Measurements from ENCODE around the gene PPP6R1. TPM values are rescaled to one million over a fixed set of nuclear protein-coding genes. Genes with fewer than 3 reads are reported as not detected.
"Not testable (repeated sequence)": the region's sequence is repeated elsewhere in the genome, so short reads cannot be mapped to it uniquely, and the experiment has no call there.

Gene PPP6R1
- total RNA-seq, 1 donor, result 41.5 TPM

- TF ChIP-seq CTCF (IDR thresholded peaks at IDR 0.05; ENCODE audit: insufficient read depth, low read length), result no peak
- H3K4me3 ChIP-seq (ENCODE audit: low read depth, low read length), result no peak overlapping the region
- DNase-seq (ENCODE audit: low read depth), result no peak
Measured at GRCh38 chr19:55228015-55228391, 30.8 kb downstream of the PPP6R1 start.

- no peak overlapping the region for H3K4me3 ChIP-seq (ENCODE audit: low read depth, low read length)
- no peak for TF ChIP-seq CTCF (IDR thresholded peaks at IDR 0.05; ENCODE audit: insufficient read depth, low read length)
- DNase-seq (ENCODE audit: low read depth), result no peak
Measured at GRCh38 chr19:55227241-55228014, 31.4 kb downstream of the PPP6R1 start.

GRCh38 chr19:55226788-55227187 lies 32.0 kb downstream of the PPP6R1 start:
- DNase-seq (ENCODE audit: low read depth), result no peak
- TF ChIP-seq CTCF (IDR thresholded peaks at IDR 0.05; ENCODE audit: insufficient read depth, low read length), result no peak
- no peak overlapping the region for H3K4me3 ChIP-seq (ENCODE audit: low read depth, low read length)

- TF ChIP-seq CTCF (IDR thresholded peaks at IDR 0.05; ENCODE audit: insufficient read depth, low read length), result no peak
- DNase-seq (ENCODE audit: low read depth), result no peak
Measured at GRCh38 chr19:55226273-55226672, 32.5 kb downstream of the PPP6R1 start.

GRCh38 chr19:55225415-55225958 lies 33.3 kb downstream of the PPP6R1 start:
- no peak for DNase-seq (ENCODE audit: low read depth)
- H3K4me3 ChIP-seq (ENCODE audit: low read depth, low read length), result no peak overlapping the region
- TF ChIP-seq CTCF (IDR thresholded peaks at IDR 0.05; ENCODE audit: insufficient read depth, low read length), result no peak

More at GRCh38 chr19:55226273-55226672, 32.5 kb downstream of the PPP6R1 start:
- H3K4me3 ChIP-seq (ENCODE audit: low read depth, low read length), result no peak overlapping the region

- H3K4me3 ChIP-seq (ENCODE audit: low read depth, low read length); DNase-seq (ENCODE audit: low read depth): not testable (repeated sequence)
Measured at GRCh38 chr19:55224679-55225414, 34.0 kb downstream of the PPP6R1 start.

- TF ChIP-seq CTCF (IDR thresholded peaks at IDR 0.05; ENCODE audit: insufficient read depth, low read length), result no peak
- no peak for DNase-seq (ENCODE audit: low read depth)
- H3K4me3 ChIP-seq (ENCODE audit: low read depth, low read length), result no peak overlapping the region
Measured at GRCh38 chr19:55224038-55224665, 34.7 kb downstream of the PPP6R1 start.
